ENCODE measurements around the gene FXYD4.

GRCh38 chr10:43399320-43400310 is 28.2 kb downstream of the FXYD4 start:
- TF ChIP-seq CREB1 (CRISPR knock-in tag; IDR thresholded peaks at IDR 0.05; ENCODE audit: low read depth): no peak
- no peak for TF ChIP-seq CTCF (conservative IDR thresholded peaks at IDR 0.05; ENCODE audit: low read depth in 2 of 2)
- TF ChIP-seq EZH2 (IDR thresholded peaks at IDR 0.05; ENCODE audit: low read depth, unreplicated experiment): no peak
- no peak for TF ChIP-seq EZH2phosphoT487 (IDR thresholded peaks at IDR 0.05; ENCODE audit: unreplicated experiment)
- no peak for TF ChIP-seq REST (IDR thresholded peaks at IDR 0.05; ENCODE audit: unreplicated experiment)
- no peak for TF ChIP-seq ZNF114 (CRISPR knock-in tag; IDR thresholded peaks at IDR 0.05)
- no peak for TF ChIP-seq POLR2AphosphoS5 (IDR thresholded peaks at IDR 0.05; ENCODE audit: low read depth)
- no peak for TF ChIP-seq ZNF331 (CRISPR knock-in tag; IDR thresholded peaks at IDR 0.05; ENCODE audit: low read depth)
- no peak for TF ChIP-seq JUNB (IDR thresholded peaks at IDR 0.05; ENCODE audit: unreplicated experiment)
- TF ChIP-seq ETS1 (IDR thresholded peaks at IDR 0.05): no peak
- TF ChIP-seq ZNF462 (CRISPR knock-in tag; IDR thresholded peaks at IDR 0.05): no peak
- no peak for TF ChIP-seq STAT1 (IDR thresholded peaks at IDR 0.05; ENCODE audit: unreplicated experiment)
- TF ChIP-seq NANOG (IDR thresholded peaks at IDR 0.05; ENCODE audit: borderline replicate concordance): no peak
